HG03066 (cell line): ENCODE measurements around the gene CACNB1.

Source experiments
- ATAC-seq: cut with Tn5 transposase; IDR thresholded peaks from one replicate; pipeline ENCODE4 v1.9.1; 2021; ENCODE audit warnings: low read depth; ENCODE audit not compliant: unreplicated experiment

The CACNB1 gene

DNA sequence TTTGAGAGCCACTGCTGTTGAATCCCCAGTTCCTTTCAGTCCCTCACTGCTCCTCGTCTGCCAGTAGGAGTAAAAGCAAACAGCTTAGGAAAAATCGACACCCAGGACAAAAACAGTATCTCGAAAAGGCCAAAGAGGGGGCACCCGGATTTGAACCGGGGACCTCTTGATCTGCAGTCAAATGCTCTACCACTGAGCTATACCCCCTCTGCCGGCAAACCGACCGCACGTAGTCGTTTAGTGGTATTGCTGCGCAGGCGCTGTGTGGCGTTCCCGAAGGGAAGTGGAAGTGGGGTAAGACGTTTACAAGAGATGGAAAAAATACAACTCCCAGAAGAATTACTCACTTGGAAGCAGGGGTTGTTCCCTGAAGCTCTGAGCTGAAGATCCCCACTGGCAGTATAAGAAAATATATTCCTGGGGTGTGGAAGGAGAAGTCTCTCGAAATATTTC lies 43.8 kb downstream of the CACNB1 start:
- ATAC-seq = no peak

DNA sequence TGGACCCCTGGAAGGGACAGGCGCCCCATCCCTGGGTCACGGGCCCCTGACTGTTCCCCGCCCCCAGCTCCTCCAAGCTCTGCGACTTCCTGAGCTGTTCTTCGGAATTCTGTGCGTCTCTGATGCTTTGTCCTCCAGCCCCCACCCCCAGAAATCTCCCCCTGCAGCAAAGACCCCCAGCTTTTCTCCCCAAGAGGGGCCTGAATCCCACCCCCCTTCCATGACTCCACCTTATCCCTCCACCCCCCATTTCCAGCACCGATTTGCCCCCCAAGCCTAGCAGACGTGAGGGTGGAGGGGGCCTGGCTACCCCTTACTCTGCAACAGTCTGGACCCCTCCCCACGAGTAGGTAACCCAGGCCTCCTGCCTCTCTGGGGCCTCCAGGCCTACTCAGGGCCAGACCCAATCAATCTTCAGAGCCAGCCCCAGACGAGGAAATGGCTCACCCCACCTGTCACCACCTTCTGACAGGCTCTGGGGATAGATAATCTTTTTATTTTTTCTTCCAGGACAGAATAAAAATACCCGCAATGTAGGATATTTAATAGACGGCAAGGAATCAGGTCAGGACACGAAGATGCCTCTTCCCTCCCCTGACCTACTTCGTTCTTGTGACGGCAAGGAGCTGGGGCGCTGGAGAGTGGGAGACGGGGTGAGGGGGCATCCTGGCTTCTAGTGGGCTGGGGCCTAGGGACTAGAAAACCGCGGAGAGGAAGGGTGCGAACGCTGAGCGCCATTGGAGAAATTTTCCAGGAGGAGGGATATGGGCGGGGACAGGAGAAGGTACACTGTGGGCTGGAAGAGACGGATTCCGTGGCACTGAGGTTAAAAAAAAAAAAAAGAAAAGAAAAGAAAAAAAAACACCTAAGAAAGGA lies 45.3 kb downstream of the CACNB1 start:
- no peak for ATAC-seq

DNA sequence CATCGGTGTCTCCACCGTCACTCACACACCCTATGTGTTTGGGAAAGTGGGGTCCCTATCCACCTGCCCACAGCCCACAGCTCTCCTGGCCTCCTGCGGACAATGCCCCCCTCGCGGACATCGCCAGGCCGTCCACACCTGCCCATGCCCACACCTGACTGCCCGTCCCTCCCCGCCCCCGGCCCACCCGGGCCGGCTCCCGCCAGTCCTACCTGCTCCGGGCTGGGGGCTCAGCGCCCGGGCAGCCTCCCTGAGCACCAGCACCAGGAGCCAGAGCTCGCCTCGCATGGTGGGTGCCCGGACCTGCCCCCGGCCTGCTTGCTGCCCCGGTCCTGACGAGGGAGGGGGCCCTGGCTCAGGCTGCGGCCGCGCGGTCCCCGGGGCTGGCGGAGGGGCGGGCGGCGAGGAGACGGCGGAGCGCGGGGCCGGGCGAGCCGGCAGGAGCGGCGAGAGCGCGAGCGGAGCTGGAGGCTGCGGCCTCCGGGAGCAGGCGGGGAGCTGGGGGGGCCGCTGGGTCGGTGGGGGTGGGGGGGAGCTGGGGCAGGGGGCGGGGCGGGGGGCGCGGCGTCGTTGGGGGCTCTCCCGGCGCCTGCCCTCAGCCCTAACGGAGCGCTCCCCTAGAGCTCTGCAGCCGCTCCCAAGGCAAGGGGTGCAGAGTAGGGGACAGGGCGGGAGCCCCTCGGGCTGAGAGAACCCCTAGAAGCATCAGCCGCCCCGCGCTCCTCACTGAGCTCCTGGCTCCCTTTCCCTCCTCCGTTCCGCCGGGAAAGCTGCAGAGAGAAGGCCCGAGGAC lies 46.1 kb downstream of the CACNB1 start, which contains the start of gene PLXDC1:
TSS of gene PLXDC1 (minus strand) at position 488 of the 793 bp plus-strand sequence. CDS start at position 288, 200 bp downstream.
- no peak for ATAC-seq

DNA sequence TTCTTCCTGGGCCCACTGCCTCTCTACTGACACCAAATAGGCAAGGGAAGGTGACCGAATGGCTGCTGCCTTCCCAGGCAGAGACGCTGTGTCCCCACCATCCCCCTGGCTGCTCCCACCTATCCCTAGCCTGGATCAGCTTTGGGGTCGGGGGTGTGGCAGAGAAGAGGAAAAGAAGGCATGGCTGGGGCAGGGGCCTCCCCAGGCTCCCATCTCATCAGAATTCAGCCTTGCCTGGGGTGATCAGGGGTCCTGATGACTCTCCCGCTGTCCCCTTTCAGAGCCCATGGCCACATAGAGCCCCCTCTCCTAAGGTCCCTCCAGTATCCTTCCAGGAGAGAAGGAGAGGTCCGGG lies 46.7 kb downstream of the CACNB1 start:
- no peak for ATAC-seq

DNA sequence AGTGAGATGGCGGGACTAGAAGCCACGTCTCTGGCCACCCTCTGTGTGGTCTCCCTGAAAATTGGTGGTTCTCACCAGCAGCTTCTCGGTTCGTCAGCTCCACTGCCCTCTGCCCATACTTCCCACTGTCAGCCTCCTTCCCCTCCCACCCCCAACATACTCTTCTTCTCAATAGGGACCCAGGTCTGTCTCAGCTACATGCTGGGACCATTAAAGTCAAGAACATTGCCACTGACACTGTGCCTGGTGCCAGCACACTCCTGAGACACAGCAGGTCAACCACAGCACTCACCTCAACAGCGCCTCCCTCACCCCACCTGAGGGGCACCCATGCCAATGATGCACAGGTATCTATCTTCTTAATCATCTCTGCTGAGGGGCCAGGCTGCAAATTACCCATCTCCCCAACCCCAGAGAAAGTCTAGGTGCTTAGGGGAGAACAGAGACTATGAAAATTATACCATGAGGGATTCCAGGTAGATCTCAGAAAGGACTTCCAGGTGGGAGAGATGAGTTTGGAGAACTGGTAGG lies 47.3 kb downstream of the CACNB1 start:
- ATAC-seq = no peak

DNA sequence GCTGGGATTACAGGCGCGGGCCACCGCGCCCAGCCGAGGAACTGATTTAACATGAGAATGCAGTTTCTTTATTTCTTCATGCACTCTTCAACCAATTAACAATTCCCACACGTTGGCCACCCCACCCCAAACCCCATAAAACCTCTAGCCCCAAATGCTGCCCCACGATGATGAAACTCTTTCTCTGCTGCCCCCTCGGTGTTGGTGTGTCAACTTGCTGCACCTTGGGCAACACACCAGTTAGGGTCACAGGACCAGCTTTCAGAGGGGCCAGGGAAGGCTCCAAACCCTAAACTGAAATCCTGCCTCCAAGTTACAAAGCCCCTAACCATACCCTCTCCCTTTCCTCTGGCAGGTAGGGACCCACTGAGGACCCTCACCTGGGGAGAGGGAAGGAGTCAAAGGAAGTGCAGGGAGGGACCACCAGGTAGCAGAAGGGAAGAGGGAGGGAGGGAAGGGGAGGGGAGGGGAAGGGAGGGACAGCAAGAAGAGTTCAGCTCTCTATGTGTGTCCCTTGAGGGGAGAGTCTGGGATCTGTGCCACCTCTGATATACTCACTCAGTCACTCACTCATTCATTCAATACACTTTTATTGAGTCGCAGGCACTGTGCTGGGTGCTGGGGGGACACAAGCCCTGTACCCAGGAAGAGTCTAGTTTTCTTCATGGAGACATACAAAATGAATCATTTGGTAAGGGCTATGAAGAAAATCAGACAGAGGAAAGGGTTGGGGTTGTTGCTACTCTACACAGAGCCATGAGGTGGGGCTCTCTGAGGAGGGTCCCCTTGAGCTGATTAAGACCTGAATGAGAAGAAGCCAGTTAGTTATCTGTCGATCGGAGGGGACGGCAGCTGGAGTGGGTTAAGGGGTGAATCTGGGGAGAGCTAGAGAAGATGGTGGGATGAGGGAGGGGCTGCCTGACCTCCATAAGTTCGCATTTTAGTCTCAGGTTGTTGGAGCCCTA lies 50.0 kb downstream of the CACNB1 start:
- ATAC-seq = no peak

DNA sequence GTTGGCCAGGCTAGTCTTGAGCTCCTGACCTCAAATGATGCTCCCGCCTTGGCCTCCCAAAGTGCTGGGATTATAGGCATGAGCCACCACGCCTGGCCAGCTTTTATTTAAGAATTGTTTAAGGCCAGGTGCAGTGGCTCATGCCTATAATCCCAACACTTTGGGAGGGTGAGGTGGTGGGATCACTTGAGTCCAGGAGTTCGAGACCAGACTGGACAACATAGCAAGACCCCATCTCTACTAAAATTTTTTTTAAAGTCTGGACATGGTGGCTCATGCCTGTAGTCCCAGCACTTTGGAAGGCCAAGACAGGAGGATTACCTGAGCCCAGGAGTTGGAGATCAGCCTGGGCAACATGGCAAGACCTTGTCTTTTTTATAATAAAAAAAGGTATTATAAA lies 51.2 kb downstream of the CACNB1 start:
- ATAC-seq = no peak

DNA sequence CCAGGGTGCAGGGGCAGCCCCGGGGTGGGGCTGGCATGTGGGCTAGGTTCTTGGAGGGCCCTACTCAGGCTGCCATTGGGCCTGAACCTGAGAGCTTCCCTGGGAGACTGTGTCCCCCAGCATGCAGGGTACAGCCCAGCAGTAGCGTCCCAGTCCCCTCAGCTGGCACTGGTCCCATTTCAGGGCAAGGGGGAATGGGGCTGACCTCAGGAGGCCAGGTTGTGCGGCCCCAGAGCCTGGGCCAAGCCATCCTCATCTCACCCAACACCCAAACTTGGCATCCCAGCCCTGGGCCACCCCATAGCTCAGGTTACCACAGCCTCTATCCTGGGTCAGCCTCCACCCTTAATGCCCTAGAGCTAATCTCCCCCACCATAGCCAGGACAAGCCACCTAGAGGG lies 52.3 kb downstream of the CACNB1 start:
- no peak for ATAC-seq

DNA sequence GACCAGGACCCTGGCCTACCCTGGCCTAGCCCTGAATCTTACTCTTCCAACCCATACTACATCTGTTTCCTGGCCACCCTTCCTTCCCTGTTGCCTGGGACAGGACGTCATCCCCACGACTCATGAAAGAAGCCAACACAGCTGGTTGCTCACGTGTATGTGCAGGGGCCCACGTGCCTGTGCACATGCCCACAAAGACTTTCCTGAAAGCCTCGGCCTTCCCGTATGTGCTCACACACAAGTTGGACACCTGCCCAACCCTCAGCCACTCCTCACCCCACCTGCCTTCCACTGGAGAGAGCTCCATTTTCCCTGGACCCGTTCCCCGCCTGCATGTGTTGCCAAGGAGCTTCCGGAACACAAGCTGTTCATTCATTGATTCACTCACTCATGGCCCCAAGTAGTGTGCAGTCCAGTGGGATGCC lies 53.0 kb downstream of the CACNB1 start:
- no peak for ATAC-seq

DNA sequence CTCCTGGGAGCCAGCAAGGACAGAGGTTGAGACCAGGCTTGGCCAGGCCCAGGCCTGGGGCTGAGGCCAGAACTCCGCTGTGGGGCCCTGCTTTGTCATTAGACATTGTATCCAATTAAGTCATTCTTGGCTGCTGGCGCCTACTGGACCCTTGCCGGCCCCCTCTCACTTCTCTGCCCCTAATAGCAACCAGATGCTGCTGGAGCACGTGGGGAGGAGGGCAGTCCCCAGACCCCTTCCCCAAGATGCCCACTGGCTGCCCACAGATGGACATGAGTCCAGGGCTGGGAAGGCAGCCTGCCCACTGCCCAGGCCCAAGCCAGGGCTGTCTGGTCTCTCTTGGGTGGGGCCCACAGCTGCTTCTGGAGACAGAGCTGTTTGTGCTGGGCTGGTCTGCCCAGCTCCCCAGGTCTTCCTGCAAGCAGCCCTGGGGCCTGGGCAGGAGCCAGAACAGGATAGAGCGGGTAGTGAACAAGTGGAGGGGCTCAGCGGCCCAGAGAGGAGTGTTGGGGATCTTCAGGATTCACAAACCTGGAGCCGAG lies 53.8 kb downstream of the CACNB1 start:
- ATAC-seq = no peak

DNA sequence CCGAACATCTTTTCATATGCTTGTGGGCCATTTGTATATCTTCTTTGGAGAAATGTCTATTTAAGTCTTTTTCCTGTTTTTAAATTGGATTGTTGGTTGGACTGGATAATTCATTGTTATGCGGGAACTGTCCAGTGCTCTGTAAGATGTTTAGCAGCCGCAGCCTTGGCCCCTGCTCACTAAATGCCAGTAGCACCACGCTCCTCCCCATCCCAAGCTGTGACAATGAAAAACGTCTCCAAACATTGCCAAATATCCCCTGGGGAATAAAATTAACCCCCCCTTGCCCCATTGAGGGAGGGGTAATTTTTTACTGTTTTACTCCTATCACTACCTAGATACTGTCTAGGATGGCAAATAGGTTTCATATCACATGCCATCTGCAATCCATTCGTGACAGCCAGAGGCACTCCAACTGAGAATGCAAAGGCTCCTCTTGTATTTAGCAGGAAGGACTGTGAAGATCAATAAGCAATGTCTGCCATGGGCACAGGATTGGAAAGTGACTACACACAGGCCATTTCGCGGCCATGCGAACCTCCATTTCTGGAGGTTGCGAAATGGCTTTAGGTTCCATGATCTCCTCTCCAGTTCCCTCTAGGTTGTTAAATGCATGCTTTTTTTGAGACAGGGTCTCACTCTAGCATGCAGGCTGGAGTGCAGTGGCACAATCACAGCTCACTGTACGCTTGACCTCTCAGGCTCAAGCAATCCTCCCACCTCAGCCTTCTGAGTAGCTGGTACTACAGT lies 55.4 kb downstream of the CACNB1 start:
- ATAC-seq = no peak

DNA sequence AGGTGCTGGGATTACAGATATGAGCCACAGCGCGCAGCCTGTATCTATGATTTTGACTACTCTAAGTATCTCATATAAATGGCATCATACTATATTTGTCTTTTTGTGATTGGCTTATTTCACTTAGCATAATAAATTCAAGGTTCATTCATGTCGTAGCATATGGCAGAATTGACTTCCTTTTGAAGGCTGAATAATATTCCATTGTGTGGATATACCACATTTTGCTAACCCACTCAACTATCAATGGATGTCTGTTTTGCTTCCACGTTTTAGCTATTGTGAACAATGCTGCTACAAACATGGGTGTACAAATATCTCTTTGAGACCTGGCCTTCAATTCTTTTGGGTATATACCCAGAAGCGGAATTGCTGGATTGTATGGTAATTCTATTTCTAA lies 56.2 kb downstream of the CACNB1 start:
- ATAC-seq = no peak

DNA sequence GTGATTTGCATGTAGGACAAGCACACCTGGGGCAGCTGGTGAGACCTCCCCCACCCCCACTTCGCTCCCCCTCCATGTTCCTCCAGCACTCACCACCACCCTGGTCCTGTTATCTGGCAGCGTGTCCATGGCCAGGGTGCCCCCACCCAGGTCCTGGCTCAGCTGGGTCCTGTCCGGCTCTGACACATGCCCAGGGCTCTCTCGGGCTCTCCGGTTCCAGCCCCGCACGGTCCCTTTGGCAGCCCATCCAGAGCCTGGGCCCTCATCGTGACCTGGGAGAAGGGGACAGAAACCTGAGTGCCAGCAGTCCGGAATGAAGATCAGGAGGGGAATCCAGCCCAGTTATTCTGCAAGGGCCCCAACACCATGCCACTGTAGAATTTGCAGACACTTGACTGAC lies 57.9 kb downstream of the CACNB1 start:
- ATAC-seq = no peak

DNA sequence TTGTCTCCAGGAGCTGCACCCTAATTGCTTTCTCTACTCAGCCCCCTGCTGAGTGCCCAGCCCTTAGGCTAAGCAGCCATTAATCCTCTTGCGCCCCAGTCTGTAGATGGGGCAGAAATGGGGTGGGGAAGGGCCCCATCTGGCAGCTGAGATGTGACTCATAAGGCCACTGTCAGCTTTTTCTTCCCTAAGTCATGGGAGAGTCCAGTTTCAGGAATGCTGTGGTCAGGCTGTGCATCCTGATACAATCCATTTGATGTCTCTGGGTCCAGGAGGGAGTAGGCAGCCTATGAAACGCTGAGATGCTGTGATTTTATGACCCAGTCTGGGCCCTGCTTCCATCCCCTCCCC lies 58.3 kb downstream of the CACNB1 start:
- ATAC-seq = no peak

DNA sequence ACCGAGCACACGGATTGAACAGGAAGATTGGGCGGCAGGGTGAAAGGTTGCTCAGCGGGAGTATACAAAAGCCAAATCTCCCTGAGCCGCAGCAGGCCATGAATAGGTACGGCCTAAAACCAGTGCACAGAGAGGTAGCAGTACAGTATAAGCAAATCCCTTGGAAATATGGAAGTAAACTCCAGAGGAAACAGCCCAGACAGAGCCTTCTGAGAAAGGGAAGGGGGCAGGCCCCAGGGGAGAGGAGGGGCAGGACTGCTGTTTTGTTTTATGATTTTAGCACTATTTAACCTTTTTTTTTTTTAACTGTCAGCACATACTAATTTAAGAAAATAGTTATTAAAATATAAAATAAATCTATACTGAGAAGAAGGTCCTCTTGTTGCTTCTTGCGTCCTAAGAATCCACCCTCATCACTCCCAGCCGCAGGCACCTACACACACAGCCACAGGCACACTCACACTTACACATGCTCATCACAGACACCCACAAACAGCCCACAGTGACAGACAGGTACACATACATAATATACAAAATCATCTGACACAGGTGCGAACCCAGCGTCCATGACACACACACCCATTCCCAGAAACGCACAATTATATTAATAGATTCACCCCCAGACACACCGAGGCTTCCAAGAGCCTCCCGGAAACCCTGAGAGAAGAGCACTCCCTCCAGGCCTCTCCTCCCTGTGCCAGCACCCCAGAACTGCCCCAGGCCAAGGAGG lies 58.9 kb downstream of the CACNB1 start:
- no peak for ATAC-seq

DNA sequence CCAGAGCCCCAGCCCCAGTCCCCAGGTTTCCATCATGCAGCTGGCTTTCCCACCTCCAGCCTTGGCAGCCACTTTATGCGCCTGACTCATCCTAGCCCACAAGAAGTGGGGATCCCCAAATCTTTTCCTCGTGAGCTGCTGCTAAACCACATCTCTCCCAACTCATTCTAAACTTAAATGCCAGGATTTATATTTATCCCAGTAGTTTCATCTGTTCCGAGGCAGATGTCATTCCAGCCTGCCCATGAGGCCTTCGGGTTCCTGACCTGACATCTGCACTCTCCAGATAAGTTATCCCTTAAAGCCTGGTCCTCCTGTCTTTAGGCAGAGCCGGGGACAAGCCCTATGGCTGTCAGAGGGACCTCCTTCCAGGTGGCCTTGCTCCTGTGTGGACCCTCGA lies 62.6 kb downstream of the CACNB1 start:
- no peak for ATAC-seq

DNA sequence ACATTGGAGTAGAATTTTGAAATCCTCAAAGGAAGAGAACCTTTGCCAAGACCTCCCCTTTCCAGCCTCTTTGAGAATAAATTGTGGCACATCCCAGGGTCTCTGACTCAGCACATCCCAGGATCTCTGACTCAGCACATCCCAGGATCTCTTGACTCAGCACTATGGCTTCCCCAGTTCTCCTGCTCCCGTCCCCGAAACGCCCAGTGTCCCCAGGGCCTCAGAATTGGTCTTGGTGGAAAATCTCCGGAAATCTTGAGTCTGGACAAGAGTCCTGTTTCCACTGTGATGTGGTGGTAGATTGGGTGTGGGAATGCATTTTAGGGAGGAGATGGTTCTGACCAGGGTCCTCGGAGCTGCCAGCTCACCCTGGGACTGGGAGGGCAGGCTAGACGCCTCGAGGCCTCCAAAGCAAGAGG lies 65.3 kb downstream of the CACNB1 start:
- no peak for ATAC-seq

DNA sequence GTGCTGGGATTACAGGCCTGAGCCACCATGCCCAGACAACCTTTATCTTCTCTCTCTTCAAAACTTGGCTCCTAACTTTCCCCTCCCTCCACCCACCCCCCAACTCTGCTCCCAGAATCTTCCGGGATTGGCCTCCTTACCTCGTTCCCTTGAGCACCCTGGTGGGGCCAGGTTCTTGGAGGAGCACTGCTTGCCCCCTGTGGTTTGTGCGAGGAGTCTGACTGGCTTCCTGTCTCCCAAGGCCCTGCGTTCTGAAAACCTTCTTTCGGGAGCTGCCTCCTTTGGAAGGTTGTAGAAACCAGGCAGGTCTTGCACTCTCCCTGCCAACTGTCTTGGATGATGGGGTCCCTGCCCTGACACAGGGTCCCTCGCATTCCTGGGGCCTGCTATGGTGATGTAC lies 65.9 kb downstream of the CACNB1 start:
- no peak for ATAC-seq

DNA sequence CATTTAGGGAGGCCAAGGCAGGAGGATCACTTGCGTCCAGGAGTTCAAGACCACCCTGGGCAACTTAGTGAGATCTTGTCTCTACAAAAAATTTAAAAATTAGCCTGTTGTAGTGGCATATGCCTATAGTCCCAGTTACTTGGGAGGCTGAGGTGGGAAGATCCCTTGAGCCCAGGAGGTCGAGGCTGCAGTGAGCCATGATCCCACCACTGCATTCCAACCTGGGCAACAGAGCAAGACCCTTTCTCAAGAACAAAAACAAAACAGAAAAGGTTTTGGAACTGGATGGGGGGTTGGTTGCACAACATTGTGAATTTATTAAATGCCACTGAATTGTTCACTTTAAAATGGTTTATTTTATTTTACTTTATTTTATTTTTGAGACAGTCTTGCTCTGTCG lies 67.3 kb downstream of the CACNB1 start:
- no peak for ATAC-seq
